Fibroblast of peridontal ligament (primary cell): ENCODE measurements around the gene POLN.

Experiments used
- DNase-seq: peaks from one replicate; pipeline ENCODE4 v3.0.0-alpha.2; 2010; ENCODE audit errors: extremely low read depth

POLN gene

DNA sequence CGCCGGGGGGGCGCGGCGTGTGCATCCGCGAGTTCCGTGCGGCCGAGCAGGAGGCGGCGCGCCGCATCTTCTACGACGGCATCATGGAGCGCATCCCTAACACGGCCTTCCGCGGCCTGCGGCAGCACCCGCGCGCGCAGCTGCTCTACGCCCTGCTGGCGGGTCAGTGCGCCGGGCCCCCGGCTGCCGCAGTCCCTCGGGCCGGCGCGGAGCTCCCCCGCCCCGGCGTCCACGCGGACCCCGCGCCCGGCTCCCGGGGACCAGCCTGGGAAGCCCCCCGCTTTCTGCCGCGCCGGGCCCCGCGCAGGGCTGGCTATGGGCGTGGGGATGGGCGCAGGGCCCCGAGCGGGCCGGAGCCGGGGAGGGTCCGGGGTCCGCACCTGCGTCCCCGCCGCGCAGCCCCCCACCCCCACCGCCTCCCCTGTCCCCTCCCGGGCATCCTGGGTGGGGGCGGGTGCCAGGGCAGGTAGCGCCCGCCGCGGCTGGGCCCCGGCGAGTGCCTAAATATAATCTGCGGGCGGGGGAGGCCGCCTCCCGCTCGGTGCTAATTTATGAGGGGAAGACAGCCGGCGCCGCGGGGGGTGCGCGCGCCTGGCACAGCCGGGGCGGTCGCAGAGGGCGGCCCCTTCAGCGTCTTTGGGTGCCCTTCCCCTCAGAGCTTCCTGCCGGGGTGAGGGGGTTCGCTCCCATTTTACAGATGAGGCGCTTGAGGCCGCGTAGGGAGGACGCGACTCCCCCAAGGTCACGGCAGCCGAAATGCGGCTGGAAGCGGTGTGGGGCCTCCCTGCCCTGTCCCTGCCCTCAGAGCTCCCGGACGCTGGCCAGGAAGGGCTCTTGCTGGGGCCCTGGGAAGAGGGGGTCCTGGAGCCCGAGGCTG is 182.0 kb downstream of the POLN start:
- DNase-seq: no peak

DNA sequence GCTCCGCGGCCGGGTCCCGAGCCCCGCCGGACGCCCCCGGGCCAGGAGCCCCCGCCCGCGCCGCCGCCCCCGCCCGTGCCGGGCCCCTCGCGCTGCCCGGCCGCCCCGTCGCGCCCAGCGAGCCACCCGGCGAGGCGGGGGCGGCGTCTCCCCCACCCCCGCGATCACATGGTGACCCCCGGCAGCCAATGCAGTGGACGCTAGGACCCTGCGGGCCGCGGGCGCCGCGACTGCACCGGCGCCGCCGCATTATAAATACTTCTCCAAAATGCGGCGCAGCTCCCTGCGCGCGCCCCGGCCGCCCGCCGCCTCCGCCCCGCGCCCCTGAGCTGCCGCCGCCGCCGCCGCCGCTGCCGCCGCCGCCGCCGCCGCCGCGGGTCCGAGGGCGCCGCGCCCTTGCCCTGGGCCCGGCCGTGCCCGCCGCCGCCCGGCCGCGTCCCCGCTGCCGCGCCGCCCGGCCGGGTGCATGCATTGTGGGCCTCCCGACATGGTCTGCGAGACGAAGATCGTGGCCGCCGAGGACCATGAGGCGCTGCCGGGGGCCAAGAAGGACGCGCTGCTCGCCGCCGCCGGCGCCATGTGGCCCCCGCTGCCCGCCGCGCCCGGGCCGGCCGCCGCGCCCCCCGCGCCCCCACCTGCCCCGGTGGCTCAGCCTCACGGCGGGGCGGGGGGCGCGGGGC is 182.7 kb downstream of the POLN start, which contains the start of gene NAT8L:
TSS of gene NAT8L (plus strand) at position 282 of the 680 bp plus-strand sequence. CDS start at position 467, 185 bp downstream.
- no peak for DNase-seq

- DNase-seq: no peak
These were observed 183.5 kb downstream of the POLN start for GRCh38 chr4:2058264-2059045.

GRCh38 chr4:2057382-2058065 is 184.4 kb downstream of the POLN start:
- no peak for DNase-seq

DNA sequence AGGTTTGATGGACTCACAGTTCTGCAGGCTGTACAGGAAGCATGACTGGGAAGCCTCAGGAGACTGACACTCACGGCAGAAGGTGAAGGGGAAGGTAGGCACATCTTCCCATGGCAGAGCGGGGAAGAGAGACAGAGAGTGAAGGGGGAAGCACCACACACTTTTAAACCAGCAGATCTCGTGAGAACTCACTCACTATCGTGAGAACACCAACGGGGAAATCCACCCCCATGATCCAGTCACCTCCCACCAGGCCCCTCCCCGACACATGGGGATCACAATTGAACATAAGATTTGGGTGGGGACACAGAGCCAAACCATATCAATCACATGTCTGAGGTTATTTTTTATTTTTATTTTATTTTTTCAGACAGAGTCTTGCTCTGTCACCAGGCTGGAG is 187.7 kb downstream of the POLN start:
- no peak for DNase-seq

DNA sequence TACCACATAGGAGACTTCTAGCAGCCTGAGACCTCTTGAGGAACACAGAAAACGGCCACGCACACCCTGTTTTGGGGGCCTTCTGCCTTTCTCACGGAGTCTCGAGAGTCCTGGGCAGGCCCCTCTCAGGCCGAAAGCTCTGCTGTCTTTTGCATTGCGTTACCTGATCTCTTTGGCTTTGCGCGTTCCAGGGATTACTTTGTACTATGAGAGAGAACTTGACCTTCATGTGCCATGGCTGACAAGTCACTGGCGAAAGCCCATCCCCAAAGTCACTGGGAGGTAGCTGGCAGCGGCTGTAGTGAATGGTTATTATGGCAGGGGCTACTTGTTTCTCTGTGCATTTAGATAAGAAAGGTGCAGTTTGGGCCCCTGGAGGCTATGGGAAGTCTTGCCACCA is 190.8 kb downstream of the POLN start:
- no peak for DNase-seq

DNA sequence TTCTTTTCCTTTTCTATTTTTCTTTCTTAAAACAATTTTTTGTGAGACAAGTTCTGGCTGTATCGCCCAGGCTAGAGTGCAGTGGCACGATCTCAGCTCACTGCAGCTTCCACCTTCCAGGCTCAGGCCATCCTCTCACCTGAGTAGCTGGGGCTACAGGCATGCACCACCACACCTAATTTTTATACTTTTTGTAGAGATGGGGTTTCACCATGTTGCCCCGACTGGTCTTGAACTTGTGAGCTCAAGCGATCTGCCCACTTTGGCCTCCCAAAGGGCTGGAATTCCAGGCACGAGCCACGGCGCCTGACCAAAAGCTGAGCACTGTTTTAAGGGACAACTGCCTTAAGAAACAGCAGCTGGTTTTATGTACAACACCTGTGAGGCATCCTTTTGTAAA is 192.1 kb downstream of the POLN start:
- no peak for DNase-seq

DNA sequence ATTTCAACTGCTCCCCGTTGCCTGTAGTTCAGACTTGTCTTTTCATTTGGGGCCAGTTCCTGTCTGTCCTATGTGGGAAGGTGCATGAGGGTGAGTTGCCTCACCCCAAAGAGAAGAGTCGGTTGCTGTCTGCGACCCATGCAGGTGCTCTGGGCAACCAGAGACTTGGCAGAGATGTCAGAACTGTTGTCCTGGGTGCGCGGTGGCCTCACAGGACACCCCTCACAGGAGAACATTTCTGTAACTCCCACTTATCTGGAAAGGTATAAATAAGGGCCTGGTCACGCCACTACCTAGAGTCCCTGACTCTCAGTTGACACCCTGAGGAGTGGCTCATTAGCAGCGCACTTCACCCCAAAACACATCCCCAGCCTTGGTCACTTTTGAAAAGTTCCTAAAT is 192.5 kb downstream of the POLN start:
- DNase-seq: no peak

- DNase-seq: no peak
These were observed 193.1 kb downstream of the POLN start for GRCh38 chr4:2048831-2049230.

GRCh38 chr4:2047781-2048581 is 193.9 kb downstream of the POLN start:
- DNase-seq: no peak

DNA sequence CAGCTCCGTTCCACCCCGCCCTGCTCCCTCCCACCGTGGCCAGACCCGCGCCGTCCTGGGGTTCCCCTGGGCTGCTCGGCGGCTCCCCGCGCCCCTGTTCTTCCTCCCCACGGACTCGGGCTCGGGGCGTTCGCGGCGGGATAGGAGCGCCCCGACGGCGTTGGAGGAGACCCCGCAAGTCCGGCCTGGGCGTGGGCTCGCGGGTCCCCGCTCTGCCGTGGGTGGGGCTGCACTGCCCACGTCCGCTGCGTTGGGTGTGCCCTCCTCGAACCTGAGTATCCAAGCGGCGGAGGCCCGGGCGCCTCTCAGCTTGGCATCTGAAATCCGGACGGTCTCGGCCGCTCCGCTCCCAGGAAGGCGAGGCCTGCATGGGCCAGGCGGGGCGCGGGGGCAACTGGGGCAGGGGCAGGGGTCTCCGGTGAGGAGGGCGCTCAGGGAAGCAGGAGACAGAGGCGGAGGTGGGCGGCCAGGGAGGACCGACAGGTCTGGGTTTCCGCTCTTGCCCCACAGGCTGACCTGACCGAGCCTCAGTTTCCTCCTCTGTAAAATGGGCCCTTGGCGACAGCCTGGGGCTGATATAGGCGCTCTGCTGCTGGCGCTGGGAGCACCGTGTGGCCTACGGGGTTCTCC is 194.8 kb downstream of the POLN start:
- DNase-seq: no peak

GRCh38 chr4:2046031-2046961 is 195.6 kb downstream of the POLN start:
- no peak for DNase-seq

DNA sequence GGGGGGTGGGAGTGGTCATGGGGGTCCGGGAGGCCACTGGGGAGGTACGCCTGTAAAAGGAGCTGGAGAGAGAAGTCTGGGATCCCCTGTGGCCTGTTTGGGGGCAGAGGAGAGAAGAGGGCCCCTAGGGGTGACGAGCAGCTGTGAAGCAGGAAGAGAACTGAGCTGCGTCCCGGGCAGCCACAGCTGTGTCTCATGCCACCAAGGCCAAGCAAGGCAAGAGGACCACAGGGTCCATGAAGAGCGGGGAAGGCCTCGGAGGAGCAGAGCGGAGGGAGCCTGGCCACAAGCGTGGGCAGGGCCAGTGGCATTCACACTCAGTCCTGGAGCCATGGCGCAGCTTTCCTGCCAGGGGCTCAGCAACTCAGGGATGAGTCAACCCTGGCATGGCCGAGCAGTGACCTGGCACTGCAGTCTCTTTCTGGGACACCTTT is 196.4 kb downstream of the POLN start:
- no peak for DNase-seq

DNA sequence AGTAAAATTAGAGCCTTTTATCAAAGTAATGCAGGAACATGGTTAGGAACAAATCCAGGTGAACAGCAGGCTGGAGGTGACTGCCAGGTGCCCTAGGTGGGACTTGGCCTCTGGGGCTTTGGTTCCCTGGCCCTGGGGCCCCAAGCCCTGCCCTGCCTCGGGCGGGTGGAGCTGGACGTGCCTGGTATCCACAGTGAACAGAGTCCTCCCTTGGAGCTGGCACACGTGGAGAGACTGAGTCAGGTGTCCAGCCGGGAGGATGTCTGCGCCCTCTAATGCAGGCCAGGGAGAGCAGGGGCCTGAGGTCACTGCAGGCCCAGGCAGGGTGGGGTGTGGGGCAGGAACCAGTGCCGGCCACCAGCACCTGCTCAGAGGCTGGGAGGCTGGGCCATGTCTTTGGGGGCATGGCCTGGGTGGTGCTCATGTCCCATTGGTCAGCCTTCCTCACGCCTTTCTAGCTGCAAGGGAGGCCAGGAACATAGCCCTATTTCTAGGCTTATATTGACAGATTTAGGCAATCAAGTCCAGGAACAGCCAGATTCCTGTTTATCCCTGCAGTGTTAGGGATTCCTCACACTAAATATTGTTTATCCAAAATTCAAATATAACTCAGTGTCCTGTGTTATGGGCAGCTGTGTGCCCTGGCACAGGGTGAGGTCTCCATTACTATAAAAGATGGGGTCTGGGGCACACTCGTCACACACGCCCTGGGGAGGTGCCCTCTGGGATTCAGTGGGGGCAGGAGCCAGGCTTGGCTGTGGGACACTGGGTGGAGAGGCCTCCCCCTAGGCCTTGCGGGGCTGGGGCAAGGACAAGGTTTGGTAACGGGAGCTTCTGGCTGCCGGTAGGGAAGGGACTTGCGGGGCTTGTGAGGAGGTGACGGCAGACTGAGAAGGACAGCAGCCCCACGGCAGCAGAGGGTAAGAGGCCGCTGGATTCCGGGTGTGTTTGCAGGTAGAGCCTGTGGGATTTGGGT is 197.1 kb downstream of the POLN start:
- DNase-seq: no peak

DNA sequence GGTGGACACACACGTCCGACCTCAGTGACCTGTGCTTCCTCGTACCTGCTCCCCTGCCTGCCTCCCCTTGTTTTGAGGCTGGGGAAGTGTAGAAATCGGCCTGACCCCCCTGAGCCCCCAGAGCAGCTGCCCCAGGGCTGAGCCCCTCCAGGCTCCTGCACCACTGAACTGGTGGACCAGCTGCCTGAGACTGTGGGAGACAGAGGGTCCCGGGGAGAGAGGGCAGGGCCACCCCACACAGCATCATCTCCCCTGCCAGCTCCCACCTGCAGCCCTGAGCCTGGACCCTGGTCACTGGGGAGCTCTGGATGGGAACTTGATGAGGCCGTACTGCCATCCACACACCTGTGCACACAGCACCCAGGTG is 197.8 kb downstream of the POLN start:
- no peak for DNase-seq

DNA sequence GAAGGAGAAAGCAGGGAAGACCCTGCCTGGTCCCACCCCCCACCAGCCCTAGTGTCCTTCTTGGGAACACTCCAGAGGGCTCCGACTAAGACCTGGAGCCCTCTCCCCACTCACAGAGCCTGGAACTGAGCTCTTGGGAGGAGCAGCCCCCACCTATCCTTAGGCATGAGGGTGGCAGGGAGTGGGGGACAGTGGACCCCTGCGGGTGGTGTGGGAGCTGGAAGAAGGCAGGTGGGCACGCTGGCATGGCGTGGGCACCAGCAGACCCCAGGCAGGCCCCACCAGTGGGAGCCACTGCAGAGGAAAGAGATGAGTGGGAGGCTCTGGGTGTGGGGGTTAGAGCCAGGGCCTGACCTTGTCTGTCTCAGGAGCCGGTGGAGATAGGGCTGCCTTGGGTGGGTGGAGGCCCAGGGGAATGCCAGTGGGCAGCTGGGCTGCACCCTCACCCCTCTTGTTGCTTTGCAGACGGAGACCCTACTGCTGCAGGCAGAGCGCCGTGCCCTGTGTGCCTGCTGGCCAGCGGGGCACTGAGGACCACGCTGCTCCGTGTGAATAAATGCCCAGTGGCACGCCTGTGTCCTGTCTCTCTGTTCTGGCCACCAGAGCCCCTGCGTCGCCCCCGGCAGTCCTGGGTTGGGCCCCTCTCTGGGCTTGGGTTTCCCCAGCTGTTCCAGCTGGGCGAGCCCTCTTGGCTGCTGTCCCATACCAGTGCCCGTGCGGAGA is 198.4 kb downstream of the POLN start:
- no peak for DNase-seq

- no peak for DNase-seq
These were observed 198.9 kb downstream of the POLN start for GRCh38 chr4:2042947-2043395.
